Mammary epithelial cell (primary cell): ENCODE measurements around the gene MGAT4A.

Experiments
- CTCF ChIP-seq, 2 donors: IDR thresholded peaks in 1 of 2; conservative IDR thresholded peaks in 1 of 2; 2 replicates each; pipeline ENCODE4 v1.5.1; 2011 to 2012; ENCODE audit warnings: inconsistent platforms in 2 of 2, low read length in 2 of 2, mild to moderate bottlenecking in 2 of 2, control low read depth in 1 of 2, low read depth in 1 of 2; ENCODE audit not compliant: insufficient read depth in 1 of 2; ENCODE audit errors: extremely low read depth in 1 of 2
- EZH2 ChIP-seq: IDR thresholded peaks from 2 replicates; pipeline ENCODE4 v1.6.1; 2012; ENCODE audit warnings: low read length, inconsistent platforms, borderline replicate concordance

- TF ChIP-seq CTCF (conservative IDR thresholded peaks at IDR 0.05 in 1 of 2, IDR thresholded peaks at IDR 0.05 in 1 of 2; ENCODE audit: extremely low read depth in 1 of 2, insufficient read depth in 1 of 2, low read depth in 1 of 2, low read length in 2 of 2) (peak in 1 of 2 donors; percentile 1), EZH2 (no peak)
Observed at GRCh38 chr2:98580656-98581284, 150.2 kb downstream of the MGAT4A start.
